SK-N-SH (cell line): Measurements from ENCODE around the gene SLC5A7.

Experiments used
- EP300 ChIP-seq, 2 experiments: IDR thresholded peaks; 2 replicates each; pipeline versions ENCODE4 v1.4.0 to v1.6.1; 2012; ENCODE audit warnings: borderline replicate concordance in 1 of 2, low read depth in 1 of 2, low read length in 1 of 2
- FOXM1 ChIP-seq: IDR thresholded peaks from 2 replicates; pipeline ENCODE4 v1.4.0; 2012; ENCODE audit warnings: low read depth, mild to moderate bottlenecking
- JUND ChIP-seq: IDR thresholded peaks from 2 replicates; pipeline ENCODE4 v1.4.0; 2012
- NRF1 ChIP-seq: IDR thresholded peaks from 2 replicates; pipeline ENCODE4 v1.6.1; 2012; ENCODE audit warnings: low read depth, mild to moderate bottlenecking, low read length
- RAD21 ChIP-seq: IDR thresholded peaks from 2 replicates; pipeline ENCODE4 v1.6.1; 2012; ENCODE audit warnings: mild to moderate bottlenecking, low read length
- RFX5 ChIP-seq: IDR thresholded peaks from 2 replicates; pipeline ENCODE4 v1.6.1; 2012; ENCODE audit warnings: mild to moderate bottlenecking, improper control_type of control experiment, low read length
- SIN3A ChIP-seq: IDR thresholded peaks from 2 replicates; pipeline ENCODE4 v1.6.1; 2012; ENCODE audit warnings: low read depth, mild to moderate bottlenecking, low read length, moderate library complexity, borderline replicate concordance
- SMC3 ChIP-seq: IDR thresholded peaks from 2 replicates; pipeline ENCODE4 v1.6.1; 2012; ENCODE audit warnings: low read depth, low read length, improper control_type of control experiment
- TAF1 ChIP-seq: IDR thresholded peaks from 2 replicates; pipeline ENCODE4 v1.6.1; 2012; ENCODE audit warnings: low read depth, mild to moderate bottlenecking, low read length, moderate library complexity, borderline replicate concordance
- TEAD4 ChIP-seq: IDR thresholded peaks from 2 replicates; pipeline ENCODE4 v1.4.0; 2012; ENCODE audit warnings: mild to moderate bottlenecking, borderline replicate concordance; ENCODE audit not compliant: insufficient read depth
- TF ChIP-seq, protein P1 (sequence below): fragments of 200-600 bp; sonication (generic); IDR thresholded peaks from 2 replicates; pipeline ENCODE4 v1.6.1; 2017; ENCODE audit warnings: antibody characterized with exemption, mild to moderate bottlenecking, moderate library complexity
- TF ChIP-seq, protein P2 (sequence below): IDR thresholded peaks from 2 replicates; pipeline ENCODE4 v1.4.0; 2012; ENCODE audit warnings: low read depth, borderline replicate concordance
- TF ChIP-seq, protein P3 (sequence below): IDR thresholded peaks from 2 replicates; pipeline ENCODE4 v1.6.1; 2012; ENCODE audit warnings: mild to moderate bottlenecking, low read depth, low read length, moderate library complexity
- TF ChIP-seq, protein P4 (sequence below): fragments of 150-350 bp; IDR thresholded peaks from 2 replicates; pipeline ENCODE4 v1.6.1; 2017; ENCODE audit warnings: antibody characterized with exemption, low read length, low read depth, borderline replicate concordance

DNA sequence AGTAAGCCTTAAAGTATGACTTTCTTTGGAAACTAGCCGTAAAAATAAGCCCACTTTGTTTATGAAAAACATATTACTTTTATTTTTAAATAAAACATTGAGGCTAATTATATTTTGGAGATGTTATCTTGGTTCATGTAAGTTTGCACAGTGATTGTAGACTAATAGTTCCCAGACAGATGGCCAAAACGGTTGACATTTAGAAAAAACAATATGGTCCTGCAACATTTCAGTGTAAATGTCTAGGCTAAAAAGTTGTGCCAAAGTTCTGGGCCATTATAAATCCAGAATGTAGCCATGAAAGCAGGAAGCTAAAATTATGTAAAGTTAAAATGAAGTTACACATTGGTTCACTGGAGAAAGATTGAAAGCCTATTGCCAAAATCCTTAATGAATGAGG lies 43.6 kb downstream of the SLC5A7 start:
- TF ChIP-seq, protein P1, sequence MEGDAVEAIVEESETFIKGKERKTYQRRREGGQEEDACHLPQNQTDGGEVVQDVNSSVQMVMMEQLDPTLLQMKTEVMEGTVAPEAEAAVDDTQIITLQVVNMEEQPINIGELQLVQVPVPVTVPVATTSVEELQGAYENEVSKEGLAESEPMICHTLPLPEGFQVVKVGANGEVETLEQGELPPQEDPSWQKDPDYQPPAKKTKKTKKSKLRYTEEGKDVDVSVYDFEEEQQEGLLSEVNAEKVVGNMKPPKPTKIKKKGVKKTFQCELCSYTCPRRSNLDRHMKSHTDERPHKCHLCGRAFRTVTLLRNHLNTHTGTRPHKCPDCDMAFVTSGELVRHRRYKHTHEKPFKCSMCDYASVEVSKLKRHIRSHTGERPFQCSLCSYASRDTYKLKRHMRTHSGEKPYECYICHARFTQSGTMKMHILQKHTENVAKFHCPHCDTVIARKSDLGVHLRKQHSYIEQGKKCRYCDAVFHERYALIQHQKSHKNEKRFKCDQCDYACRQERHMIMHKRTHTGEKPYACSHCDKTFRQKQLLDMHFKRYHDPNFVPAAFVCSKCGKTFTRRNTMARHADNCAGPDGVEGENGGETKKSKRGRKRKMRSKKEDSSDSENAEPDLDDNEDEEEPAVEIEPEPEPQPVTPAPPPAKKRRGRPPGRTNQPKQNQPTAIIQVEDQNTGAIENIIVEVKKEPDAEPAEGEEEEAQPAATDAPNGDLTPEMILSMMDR: no peak
- TF ChIP-seq RFX5 (no peak), JUND (no peak), RAD21 (no peak), FOXM1 (no peak), EP300 (IDR thresholded peaks at IDR 0.05; ENCODE audit: borderline replicate concordance in 1 of 2, low read depth in 1 of 2, low read length in 1 of 2) (no peak), SIN3A (no peak), NRF1 (no peak), SMC3 (no peak), TAF1 (no peak), TEAD4 (no peak)
- TF ChIP-seq, protein P2, sequence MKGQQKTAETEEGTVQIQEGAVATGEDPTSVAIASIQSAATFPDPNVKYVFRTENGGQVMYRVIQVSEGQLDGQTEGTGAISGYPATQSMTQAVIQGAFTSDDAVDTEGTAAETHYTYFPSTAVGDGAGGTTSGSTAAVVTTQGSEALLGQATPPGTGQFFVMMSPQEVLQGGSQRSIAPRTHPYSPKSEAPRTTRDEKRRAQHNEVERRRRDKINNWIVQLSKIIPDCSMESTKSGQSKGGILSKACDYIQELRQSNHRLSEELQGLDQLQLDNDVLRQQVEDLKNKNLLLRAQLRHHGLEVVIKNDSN: no peak
- TF ChIP-seq, protein P3, sequence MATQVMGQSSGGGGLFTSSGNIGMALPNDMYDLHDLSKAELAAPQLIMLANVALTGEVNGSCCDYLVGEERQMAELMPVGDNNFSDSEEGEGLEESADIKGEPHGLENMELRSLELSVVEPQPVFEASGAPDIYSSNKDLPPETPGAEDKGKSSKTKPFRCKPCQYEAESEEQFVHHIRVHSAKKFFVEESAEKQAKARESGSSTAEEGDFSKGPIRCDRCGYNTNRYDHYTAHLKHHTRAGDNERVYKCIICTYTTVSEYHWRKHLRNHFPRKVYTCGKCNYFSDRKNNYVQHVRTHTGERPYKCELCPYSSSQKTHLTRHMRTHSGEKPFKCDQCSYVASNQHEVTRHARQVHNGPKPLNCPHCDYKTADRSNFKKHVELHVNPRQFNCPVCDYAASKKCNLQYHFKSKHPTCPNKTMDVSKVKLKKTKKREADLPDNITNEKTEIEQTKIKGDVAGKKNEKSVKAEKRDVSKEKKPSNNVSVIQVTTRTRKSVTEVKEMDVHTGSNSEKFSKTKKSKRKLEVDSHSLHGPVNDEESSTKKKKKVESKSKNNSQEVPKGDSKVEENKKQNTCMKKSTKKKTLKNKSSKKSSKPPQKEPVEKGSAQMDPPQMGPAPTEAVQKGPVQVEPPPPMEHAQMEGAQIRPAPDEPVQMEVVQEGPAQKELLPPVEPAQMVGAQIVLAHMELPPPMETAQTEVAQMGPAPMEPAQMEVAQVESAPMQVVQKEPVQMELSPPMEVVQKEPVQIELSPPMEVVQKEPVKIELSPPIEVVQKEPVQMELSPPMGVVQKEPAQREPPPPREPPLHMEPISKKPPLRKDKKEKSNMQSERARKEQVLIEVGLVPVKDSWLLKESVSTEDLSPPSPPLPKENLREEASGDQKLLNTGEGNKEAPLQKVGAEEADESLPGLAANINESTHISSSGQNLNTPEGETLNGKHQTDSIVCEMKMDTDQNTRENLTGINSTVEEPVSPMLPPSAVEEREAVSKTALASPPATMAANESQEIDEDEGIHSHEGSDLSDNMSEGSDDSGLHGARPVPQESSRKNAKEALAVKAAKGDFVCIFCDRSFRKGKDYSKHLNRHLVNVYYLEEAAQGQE: no peak
- TF ChIP-seq, protein P4, sequence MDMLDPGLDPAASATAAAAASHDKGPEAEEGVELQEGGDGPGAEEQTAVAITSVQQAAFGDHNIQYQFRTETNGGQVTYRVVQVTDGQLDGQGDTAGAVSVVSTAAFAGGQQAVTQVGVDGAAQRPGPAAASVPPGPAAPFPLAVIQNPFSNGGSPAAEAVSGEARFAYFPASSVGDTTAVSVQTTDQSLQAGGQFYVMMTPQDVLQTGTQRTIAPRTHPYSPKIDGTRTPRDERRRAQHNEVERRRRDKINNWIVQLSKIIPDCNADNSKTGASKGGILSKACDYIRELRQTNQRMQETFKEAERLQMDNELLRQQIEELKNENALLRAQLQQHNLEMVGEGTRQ: no peak
